Stimulated activated CD8-positive, alpha-beta memory T cell treated with anti-CD3 and anti-CD28 coated beads, Interleukin-12 subunit alpha, Interleukin-12 subunit beta, amount 100 ng/mL, for 24 hours (primary cell): ENCODE data around the gene SAMD4B.
"Not testable (repeated sequence)": the region's sequence is repeated elsewhere in the genome, so short reads cannot be mapped to it uniquely, and the experiment has no call there.

Experiments
- DNase-seq: peaks from one replicate; pipeline ENCODE4 v3.0.0-alpha.2; 2020; ENCODE audit errors: extremely low read depth

Gene SAMD4B

DNA sequence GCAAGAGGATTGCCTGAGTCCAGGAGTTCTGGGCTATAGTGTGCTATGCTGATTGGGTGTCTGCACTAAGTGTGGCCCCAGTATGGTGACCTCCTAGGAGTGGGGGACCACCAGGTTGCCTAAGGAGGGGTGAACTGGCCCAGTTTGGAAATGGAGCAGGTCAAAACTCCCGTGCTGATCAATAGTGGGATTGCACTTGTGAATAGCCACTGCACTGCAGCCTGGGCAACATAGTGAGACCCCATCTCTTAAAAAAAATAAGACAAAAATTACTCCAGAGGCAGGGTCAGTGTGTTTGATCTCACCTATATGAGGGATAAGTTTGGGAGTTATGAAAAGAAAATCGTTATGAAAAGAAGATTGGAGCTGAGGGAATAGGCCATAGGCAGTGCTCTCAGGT lies 27.0 kb downstream of the SAMD4B start:
- DNase-seq: no peak

DNA sequence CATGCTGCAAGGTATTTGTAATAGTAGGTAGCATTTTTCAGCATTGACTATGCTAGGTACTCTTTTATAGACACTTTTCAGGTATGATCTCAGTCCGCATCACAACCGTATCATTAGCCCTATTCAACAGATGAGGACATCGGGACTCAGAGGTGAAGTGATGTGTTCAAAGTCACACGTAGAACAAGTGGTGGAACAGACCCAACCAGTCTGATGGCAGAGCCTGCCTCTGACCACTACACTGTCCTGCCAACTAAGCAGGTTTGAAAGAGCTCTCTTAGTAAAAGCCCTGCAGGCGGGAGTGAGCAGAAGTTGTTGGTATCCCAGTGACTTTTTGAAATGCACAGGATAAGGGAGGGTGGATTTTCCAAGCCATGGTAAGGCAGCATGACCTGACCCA lies 28.5 kb downstream of the SAMD4B start:
- no peak for DNase-seq

DNA sequence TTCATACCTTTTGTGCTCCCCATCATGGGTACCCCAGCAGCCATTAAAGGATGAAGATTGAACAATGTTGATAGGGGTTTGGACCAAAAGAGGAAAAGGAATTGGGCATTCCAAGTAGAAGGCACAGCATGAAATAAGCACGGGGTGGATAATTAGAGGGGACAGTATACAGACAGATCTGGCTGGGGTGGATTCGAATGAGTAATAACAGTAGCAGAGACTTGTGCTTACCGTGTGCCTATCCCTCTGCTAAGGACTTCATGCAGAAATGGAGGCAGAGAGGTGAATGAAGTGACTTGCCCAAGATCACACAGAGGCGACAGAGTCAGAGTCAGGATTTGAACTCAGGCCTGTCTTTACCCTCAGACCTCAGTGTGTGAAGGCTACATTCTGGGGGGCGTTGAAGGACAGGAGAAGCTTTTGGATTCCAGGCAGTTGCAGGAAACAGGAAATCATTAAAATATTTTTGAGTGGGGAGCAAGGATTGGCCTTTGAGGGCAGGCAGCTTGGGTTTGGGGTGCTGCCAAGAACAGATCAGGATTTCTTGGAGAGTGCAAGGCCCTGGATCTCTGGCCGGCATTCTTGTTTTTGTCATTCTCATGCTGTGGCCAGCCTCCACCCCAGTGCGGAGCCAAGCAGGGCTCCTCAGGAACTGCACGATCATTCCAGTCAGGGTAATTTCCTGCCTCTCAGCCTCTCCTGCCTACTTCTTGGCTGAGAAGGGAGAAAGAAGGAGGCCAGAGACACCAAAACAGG lies 30.0 kb downstream of the SAMD4B start:
- no peak for DNase-seq

DNA sequence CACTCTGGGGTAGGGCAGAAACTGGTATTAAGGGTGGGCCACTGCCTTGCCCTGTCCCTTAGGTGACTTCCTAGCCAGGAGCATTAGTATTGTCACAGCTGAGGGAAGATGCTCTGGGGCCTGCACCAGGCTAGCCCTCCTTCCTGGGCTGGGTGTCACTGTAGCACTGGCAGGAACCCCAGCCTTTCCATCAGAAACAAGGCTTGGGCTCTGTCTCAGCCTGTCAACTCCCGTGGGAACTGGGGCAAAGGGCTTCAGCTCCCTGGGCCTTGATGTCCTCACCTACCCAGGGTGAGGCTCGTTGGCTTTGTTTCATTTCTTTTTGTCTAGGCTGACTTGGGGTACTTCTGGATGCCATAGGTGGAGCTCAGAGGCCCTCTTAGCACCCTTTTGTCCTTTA lies 30.7 kb downstream of the SAMD4B start:
- no peak for DNase-seq

DNA sequence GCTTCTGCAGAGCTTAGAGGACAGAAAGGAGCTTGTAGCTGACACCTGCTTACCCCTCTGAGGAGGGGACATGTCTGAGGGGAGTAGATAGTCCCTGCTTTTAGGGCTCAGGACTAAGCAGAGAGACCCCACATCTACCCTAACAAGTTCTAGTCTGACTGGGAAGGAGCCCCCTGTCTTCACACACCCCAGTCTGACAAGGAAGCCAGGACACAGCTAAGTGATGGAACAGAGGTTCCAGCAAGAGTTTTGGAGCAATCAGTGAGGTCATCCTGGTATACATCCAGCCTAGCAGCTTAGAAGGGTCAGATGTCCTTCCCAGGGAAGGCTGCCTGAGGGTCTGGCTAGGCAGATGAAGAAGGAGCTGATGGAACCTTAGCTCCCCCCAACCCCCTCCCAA lies 33.7 kb downstream of the SAMD4B start:
- no peak for DNase-seq

DNA sequence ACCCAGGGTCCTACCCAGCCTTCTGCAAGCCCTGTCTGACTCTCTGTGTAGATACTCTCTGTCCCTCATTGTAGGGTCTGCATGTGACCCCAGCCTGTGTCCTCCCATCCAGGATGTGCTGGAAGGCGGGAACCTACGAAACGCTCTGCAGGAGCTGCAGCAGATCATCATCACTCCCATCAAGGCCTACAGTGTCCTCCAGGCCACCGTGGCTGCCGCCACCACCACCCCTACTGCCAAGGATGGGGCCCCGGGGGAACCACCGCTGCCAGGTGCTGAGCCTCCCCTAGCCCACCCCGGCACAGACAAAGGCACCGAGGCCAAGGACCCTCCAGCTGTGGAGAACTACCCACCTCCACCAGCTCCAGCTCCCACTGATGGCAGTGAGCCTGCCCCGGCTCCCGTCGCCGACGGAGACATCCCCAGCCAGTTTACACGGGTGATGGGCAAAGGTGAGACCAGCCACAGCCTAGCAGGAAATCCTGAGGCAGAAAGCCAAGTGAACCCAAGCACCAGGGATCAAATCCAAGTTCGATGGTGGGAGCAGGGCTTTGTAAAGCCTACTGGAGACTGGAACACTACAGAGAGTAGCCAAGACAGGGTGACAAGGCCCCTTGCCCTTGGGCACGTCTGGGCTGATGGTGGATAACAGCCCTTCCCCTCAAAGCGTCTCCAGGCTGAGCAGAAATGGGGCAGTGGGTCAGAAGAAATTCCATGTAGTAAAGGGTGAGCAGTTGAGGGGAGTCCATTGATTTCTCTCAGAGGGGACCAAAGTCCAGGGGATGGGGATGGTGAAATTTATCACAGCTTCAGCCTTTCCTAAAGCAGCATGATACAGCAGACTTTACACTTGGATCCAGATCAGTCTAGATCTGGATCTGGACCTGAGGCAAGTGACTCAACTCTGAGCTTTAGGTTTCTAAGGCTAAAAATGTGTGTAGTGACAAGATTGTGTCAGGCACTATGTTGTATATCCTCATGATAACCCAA lies 35.4 kb downstream of the SAMD4B start:
- no peak for DNase-seq

DNA sequence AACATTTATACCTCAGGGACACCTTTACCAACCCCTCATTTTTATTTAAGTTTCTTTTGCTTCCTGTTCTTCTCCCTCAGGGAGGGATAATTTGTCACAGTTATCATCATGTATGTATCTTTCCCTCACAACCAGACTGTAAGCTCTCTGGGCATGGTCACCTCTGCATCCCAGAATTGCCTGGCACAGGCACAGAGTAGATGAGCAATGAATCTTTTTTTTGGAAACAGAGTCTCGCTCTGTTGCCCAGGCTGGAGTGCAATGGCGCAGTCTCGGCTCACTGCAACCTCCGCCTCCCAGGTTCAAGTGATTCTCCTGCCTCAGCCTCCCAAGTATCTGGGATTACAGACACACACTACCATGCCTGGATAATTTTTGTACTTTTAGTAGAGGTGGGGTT lies 37.1 kb downstream of the SAMD4B start:
- DNase-seq: not testable (repeated sequence)

DNA sequence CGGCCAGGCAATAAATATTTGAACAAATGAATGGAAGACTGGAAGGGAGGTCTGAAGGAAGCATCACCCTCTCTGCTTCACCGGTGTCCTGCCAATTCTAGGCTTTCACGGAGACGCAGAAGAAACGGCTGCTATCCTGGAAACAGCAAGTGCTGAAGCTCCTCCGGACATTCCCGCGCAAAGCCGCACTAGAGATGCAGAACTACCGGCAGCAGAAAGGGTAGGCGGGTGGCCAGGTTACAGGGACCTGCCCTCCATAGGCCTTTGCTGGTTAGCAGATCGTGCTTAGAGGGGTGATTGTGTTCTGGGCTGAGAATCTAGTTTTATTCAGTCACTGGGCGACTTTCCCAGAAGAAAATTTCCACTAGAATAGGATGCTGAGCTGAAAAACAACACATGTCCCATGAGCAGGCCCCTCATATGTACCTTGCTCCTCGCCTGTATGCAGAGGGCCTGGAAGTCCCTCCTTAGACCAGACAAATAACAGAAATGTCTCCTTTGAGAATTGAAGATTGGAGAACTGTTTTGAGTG lies 37.7 kb downstream of the SAMD4B start:
- no peak for DNase-seq

DNA sequence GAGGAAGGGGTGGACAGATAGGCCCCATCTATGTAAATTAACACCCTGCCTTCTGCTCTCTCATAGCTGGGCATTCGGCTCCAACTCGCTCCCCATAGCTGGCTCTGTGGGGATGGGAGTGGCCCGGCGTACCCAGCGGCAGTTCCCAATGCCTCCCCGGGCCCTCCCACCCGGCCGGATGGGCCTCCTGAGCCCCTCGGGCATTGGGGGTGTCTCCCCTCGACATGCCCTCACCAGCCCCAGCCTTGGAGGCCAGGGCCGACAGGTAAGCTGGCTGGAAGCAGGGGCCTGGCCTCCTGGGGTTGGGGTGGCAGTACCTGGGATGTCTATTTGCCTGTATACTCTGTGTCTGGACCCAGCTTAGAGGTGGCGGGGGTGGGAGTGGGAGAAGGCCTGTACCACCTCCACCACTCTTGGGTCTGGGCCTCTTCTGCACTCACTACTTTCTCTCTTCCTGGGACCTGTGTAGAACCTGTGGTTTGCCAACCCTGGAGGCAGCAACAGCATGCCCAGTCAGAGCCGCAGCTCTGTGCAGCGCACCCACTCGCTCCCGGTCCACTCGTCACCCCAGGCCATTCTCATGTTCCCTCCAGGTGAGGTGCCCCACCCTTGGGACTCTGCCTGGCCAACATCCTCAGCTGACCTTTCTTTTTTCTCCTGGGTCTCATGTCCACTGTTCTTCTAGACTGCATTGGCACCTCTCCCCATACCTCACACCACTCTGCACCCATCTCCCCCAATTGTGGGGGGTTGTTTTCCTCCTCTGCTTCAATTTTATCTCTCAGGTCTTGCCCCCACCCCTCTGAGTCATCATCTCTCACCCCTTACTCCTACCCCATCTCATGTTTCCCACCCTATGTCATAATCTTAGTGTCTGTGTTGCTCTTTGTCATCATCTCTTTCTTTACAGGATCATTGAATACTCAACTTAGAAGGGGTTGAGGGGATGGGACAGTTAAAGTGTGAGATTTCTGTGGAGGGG lies 38.6 kb downstream of the SAMD4B start:
- DNase-seq: no peak

DNA sequence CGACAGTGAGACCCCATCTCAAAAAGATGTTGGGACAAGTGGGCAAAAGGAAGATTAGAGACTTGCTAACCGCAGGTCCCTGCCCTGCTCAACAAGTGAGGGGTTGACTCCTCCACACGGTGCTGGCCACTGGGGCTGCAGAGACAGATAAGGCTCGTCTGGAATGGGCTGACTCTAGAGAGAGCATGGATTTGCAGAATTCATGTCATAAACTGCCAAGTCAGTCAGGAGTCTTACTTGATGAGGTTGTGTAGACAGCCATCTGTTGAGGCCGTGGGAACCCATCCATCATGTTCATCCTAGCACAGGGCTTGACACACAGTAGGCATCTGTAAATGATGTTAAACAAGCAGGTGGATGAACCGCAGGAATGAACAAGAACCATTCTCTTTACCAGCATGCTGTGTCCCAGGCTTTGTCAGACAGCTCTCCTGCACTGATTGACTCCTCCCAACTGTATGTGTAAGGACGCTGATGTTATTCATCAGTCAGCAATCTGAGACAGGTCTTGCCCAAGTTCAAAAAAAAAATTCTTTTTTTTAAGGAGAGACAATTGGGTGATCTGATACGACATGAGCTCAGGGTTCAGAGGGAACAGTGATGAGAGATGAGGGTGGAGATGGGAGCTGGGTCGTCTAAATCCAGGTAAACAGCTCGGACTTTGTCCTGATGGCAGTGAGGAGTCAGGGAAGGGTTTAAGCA lies 39.8 kb downstream of the SAMD4B start:
- DNase-seq: no peak

DNA sequence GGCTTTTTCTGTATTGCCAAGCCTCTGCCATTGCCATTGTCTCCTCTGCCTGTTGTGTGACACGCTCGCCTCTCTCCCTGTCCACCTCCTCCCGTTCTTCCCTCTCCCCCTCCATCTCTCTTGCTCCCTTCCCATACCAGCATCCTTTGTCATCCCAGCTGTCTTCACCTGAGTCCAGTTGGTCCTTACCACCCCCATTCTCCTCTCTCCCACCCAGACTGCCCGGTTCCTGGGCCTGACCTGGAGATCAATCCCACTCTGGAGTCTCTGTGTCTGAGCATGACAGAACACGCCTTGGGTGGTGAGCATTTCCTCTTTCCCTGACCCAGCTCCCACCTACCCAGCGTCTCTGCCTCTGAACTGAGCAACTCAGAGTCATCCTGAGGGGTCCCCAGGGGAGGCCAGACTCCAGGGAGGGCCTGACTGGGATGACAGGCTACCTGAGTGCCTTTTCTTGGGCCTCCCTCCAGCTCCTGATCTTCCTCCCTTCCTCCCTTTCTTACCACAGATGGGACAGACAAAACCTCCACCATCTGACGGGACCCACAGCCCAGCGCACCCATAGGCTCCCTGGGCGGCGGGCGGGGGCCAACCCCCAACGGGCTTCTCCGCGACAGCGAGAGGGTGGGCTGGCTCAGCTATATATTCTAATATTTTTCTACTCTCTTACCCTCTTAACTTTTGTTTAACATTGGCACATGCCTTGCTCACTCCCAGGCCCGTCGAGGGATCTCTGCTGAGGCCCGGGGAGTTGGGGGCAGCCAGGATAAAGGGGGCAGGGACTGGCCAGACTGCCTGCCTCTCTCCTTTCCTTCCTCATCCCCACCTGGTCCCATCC lies 41.0 kb downstream of the SAMD4B start:
- no peak for DNase-seq

DNA sequence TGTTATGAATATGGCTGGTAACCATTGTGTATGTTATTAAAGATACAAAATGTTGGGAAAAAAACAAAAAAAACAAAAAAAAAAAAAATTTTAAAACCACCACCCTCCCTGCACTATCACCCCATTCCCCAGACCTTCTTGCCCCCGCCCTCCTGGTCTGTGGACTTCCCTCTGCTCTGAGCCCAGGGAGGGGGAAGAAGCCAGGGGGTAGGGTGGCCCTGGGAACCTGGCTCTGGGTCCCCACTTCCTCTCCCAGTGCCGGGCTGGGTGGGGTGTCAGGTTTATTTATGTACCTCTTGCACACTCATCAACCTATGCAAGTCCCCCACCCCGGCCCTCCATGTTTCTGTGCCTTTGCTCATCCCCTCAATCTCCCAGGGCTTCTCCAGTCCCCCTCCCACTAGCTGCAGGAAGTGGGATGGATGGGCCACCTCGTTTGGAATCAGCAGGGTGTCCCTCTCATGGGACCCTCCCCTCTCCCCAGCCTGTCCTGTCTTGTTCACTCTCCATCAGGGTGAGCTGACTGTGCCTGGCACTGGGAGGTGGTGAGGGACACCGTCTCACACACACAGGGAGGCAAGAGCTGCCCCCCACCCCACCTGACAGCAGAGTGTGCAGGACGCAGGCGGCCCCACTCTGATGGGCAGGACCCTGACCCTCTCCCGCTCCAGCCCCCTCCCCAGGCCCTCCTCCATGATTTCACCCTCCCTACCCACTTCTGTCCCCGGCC lies 42.8 kb downstream of the SAMD4B start:
- no peak for DNase-seq

DNA sequence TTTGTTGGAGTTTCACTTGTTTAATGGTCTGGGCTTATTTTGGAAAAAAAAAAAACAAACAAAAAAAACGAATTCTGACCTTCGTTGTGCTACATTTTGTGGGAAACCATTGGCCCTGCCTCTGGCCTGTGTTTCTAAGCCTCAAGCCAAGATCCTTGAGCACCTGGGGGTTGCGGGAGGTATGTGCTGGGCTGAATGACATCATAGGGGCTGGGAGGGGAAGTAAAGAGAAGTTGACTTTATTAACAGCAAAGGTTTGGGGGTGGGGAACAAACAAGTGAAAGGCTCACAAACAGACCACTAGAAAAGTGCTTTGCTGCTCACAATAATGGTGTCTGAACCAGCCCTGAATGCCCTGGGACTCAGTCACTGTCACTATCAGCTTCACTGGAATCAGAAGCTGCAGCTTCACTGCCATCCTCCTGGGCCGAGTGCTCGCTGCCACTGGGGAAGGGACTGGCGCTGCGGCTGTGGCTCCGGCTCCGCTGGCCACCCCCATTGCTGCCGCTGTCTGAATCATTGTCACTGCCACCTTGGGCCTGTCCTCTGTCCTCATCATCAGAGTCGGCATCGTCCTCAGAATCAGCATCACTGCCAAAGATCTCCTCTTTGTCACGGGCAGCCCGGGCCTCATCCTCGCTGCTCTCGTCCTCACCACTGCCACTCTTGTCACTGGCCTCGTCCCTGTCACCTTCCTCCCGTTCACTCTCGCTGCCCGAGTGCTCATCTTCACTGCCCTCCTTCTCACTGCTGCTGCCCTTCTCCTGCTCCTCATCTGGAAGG lies 43.6 kb downstream of the SAMD4B start:
- DNase-seq: no peak

DNA sequence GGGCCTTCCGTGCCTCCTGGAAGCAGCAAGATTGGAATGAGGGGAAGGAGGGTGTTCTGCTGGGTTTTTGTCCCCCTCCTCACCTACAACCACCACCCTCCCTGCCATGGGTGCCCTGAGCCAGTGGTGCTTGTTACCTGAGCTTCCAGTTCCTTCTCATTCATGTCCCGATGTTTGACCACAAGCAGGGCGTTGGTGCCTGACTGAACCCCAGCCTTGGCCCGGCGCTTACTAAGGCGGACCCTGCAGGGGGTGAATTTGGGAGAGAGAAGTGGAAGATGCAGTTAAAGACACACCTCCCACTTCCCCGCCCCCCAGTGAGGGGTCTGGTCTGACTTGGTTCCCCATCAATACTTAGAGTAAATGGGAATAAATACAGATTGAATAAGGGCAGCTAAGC lies 44.3 kb downstream of the SAMD4B start:
- no peak for DNase-seq

DNA sequence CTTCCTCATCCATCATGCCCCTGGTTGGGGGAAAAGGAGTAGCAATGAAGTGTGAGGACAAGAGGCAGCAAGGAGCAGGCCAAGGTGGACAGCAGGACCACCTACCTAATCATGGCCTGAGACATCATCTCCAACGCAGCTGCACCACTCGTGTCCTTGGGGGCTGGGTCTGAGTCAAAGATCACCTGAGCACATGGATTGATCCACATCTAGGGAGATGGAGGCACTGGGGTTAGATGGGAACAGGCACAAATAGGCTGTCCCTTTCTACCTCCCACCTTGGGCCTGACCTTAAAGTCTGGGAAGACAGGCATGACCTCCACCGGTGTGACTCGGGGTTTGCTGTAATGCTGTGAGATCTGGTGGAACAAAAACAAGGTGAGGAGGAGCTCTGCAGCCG lies 46.4 kb downstream of the SAMD4B start:
- DNase-seq: no peak

DNA sequence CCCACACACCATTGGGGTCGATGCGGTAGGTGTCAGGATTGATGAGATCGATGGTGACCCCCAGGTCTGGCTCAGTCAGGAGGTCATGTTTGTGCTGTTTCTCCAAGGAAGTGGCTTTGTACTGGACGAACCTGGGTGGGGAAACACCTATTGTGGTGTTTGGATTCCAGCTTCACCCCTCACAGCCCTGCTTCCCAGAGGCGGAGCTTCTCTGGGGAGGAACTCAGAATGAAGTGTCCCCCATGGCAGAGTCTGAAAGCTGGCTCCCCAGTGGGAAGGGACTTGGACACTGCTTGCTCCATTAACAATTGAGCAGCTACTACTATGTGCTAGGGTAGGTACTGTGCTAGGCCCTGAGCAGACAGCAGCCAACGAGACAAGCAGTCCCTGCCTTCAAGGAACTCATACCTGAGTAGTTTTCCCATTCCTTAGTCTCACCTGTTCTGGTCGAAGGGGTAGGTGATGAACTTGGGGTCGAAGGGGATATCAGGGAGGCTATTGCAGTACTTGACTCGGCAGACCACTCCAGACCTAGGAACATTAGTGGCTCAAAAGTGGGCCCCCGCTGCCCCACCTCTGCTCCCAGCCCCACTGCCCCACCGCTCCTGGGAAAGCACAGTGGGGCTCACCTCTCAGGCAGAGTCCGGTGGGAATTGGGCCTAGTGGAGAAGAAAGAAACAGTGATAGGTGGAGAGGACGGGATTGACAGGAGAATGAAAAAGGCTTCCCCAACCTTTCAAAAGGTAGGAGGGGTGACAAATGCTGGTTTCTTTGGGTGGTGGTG lies 47.6 kb downstream of the SAMD4B start:
- DNase-seq: no peak

DNA sequence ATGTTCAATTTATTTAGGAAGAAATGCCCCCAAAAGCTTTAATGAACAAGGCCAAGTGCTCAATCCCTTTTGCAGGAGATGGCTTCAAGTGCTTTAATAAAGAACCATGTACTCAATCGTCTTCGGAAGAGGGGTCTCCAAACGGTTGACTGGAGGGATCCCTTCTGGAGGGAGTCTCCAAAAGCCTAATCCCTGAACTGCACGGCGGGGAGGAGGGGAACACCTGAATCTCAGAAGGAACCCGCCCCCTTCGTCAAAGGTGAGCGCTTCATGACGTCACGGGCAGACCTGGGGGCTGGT lies 48.2 kb downstream of the SAMD4B start:
- no peak for DNase-seq
